Heart left ventricle (tissue), 16 donors: ENCODE results near the gene JUP. TPM values are rescaled to one million over a fixed set of nuclear protein-coding genes. Genes with fewer than 3 reads are reported as not detected.
A peak's percentile ranks its signal among the peaks of the same experiment; 100 is the strongest.

ENCODE experiments used
- ATAC-seq, 4 donors: fragments of 200-7000 bp; cut with Tn5 transposase; one replicate each; pipeline ENCODE4 v1.9.1; 2020 to 2022; ENCODE audit warnings: moderate library complexity in 4 of 4, mild to moderate bottlenecking in 3 of 4, moderate number of reproducible peaks in 1 of 4
- DNase-seq, 5 donors: peaks; one replicate each; pipeline ENCODE4 v3.0.0-alpha.2; 2020
- H3K27ac ChIP-seq, 12 donors: fragments of 200-600 bp; sonication (generic) in 4 of 12; one replicate each; pipeline versions ENCODE4 v1.5.0 to v1.8.0; 2016 to 2022; ENCODE audit warnings: mild to moderate bottlenecking in 2 of 12
- H3K27me3 ChIP-seq, 9 donors: fragments of 200-600 bp; sonication (generic) in 2 of 9; one replicate each; pipeline versions ENCODE4 v1.5.1 to v1.8.0; 2016 to 2022; ENCODE audit warnings: mild to moderate bottlenecking in 3 of 9
- H3K36me3 ChIP-seq, 9 donors: fragments of 200-600 bp; sonication (generic) in 2 of 9; one replicate each; pipeline versions ENCODE4 v1.5.0 to v1.8.0; 2018 to 2022; ENCODE audit warnings: mild to moderate bottlenecking in 2 of 9
- H3K4me1 ChIP-seq, 12 donors: fragments of 200-600 bp; sonication (generic) in 4 of 12; one replicate each; pipeline versions ENCODE4 v1.5.0 to v1.8.0; 2016 to 2022; ENCODE audit warnings: mild to moderate bottlenecking in 3 of 12
- H3K4me3 ChIP-seq, 12 donors: fragments of 200-600 bp; sonication (generic) in 4 of 12; one replicate each; pipeline versions ENCODE4 v1.5.0 to v1.8.0; 2017 to 2022; ENCODE audit warnings: mild to moderate bottlenecking in 9 of 12, moderate library complexity in 4 of 12
- H3K9me3 ChIP-seq, 12 donors: fragments of 200-600 bp; sonication (generic) in 4 of 12; one replicate each; pipeline versions ENCODE4 v1.5.0 to v1.8.0; 2016 to 2022; ENCODE audit warnings: mild to moderate bottlenecking in 1 of 12
- CTCF ChIP-seq, 12 donors: fragments of 200-600 bp; sonication (generic) in 4 of 12; IDR thresholded peaks; one replicate each; pipeline versions ENCODE4 v1.5.0 to v1.8.0; 2018 to 2022; ENCODE audit warnings: antibody characterized with exemption in 12 of 12, mild to moderate bottlenecking in 5 of 12
- POLR2A ChIP-seq, 2 donors: fragments of 450-650 bp; IDR thresholded peaks; one replicate each; pipeline ENCODE4 v1.6.1; 2017; ENCODE audit warnings: antibody characterized with exemption in 2 of 2, mild to moderate bottlenecking in 2 of 2, moderate library complexity in 2 of 2
- WGBS, 4 donors: extraction: QIAGEN DNeasy Blood & Tissue Kit in 2 of 4; methylation state at CpG; one replicate each; pipeline versions ENCODE4 v1.1.5 to v1.1.7; 2013 to 2018; 5-methylcytosine and 5-hydroxymethylcytosine counted together
- intact Hi-C, 10 donors: fragments of 100-400 bp; cut with DNase I; formaldehyde crosslinking; loops; one replicate each; pipeline versions ENCODE4 v1.11.1 to v1.14.2; 2022
- polyA plus RNA-seq, 2 donors: library from polyadenylated mRNA; stranded (reverse); fragments of 200-250 nt; gene quantifications; one replicate each; pipeline ENCODE4 v1.2.3, GENCODE V29; 2013
- total RNA-seq, 9 donors: library from RNA; depleted of rRNA in 2 of 9; stranded (reverse); fragments of >200 nt in 2 of 9; fragmentation: NEBNext Ultra II Directional in 3 of 9; extraction: Animal tissue kit (Norgen Biotek cat#: 25700) in 3 of 9; gene quantifications; one replicate each; pipeline versions ENCODE4 v1.1.0 to v1.2.4, GENCODE V29; 2016 to 2023
- donor health status: ischemic (EF 13 %, LVEDD 7.1; RV severe dilation, severe dysfunction).
- donor health status: healthy with polysubstance abuse.
- donor health status: DM: no; HTN: yes; CAD: no.
- donor health status: DM: no; HTN: no; CAD: no.
- donor health status: ischemic (EF 25% LVEDD 6.9; RV normal size, moderate dysfunction).
- donor health status: ischemic (EF 25% LVEDD 5.7; RV mildly dilated, moderate dysfunction).
- donor health status: healthy.
- donor health status: DM: yes; HTN: yes; CAD: no.
- donor health status: ischemic (EF 35%, LVEDD 5.7; RV mildly dilated, moderate dysfunction).
- donor health status: nonischemic (EF 11% LVEDD 7.7; RV severe dilation, severe dysfunction).
- donor health status: DM: yes; HTN: yes; CAD: no.
- donor health status: PGD.
- donor health status: ischemic (EF 29% LVEDD 5.4; RV normal size, mild dysfunction).
- donor health status: nonischemic (EF 23%, LVEDD 6.1; RV moderate dilation, normal function).

Gene JUP
- total and polyA plus RNA-seq, 11 donors, result 94.6 to 503 (median 159) TPM

DNA sequence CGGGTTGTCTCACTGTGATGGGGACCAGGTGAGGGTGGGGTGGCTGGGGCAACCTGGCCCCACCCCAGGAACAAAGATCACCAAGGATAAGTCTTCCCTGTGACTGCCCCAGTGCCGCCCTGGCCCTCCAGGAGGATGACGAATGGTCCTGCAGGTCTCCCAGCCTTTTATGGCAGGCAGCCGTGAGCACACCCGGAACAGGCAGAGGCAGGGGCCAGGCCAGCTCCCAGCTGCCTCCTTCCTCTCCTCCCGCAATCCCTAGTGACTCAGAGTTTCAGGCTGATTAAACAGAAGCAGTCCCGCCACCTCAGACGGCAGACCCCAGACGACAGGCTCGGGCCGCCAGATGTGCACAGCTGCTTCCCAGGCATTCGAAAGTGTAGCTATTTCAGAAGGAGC is 13.3 kb downstream of the JUP start:
- H3K36me3 ChIP-seq, result peaks cover 0 to 57% (median 41%) of the 10 kb centered on the region in 9 donors
- peak overlapping the region in 2 of 12 donors; percentile 8 for H3K4me3 ChIP-seq
- WGBS, 4 donors, result 14 to 33% (median 20%) methylated on average over 1 to 12 of the region's 12 CpGs
- DNase-seq (peak; percentile 79 to 92 (median 86)), ATAC-seq (peak; percentile 19 to 69 (median 53))
- peaks cover 24 to 72% (median 62%) of the 10 kb centered on the region in 12 donors for H3K4me1 ChIP-seq
- no peaks in the 10 kb centered on the region for H3K27me3 ChIP-seq
- no peaks in the 10 kb centered on the region for H3K9me3 ChIP-seq
- TF ChIP-seq CTCF (IDR thresholded peaks at IDR 0.05), result no peak
- intact Hi-C loops, result loop anchor here in 3 of 10 donors (2.0 to 10.0 kb wide), 3 partner anchors 34 to 78 kb away; no protein-coding TSS in a partner anchor
- H3K27ac ChIP-seq, result peak overlapping the region in 11 of 12 donors; percentile 40 to 97 (median 96)

- 76 to 82% (median 77%) methylated on average over 18 to 19 of the region's 19 CpGs for WGBS, 4 donors
- TF ChIP-seq POLR2A (IDR thresholded peaks at IDR 0.05) (no peak), CTCF (IDR thresholded peaks at IDR 0.05) (no peak)
Measured at GRCh38 chr17:41772586-41773189, 13.8 kb downstream of the JUP start.

DNA sequence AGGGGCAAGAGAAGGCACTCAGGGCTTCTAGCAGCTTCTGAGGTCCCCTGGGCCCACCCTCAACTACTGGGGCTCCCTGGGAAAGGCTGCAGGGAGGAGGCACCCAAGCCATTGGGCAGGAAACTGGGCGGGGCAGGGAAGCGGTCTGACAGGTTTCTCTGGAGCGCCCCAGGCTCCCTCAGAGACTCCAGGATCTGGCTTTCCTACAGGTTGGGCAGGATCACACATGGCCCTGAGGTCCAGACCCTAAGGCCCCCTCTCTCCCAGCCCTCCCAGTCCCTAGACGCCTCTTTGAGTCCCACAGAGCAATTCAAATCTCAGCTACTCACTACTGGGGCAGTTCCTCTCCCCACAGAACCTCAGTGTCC is 14.3 kb downstream of the JUP start:
- DNase-seq, result no peak
- TF ChIP-seq CTCF (IDR thresholded peaks at IDR 0.05) (no peak), POLR2A (IDR thresholded peaks at IDR 0.05) (no peak)
- H3K4me3 ChIP-seq, result no peak overlapping the region
- WGBS, 4 donors, result 74 to 83% (median 79%) methylated on average over 4 of the region's 4 CpGs
- H3K4me1 ChIP-seq, result peaks cover 16 to 62% (median 52%) of the 10 kb centered on the region in 12 donors
- H3K9me3 ChIP-seq, result no peaks in the 10 kb centered on the region
- H3K36me3 ChIP-seq, result peaks cover 0 to 67% (median 51%) of the 10 kb centered on the region in 9 donors
- H3K27ac ChIP-seq, result peak overlapping the region in 8 of 12 donors; percentile 83 to 97 (median 96)
- no peak for ATAC-seq
- intact Hi-C loops, result loop anchor here in 3 of 10 donors (2.0 to 10.0 kb wide), 3 partner anchors 33 to 77 kb away; no protein-coding TSS in a partner anchor
- no peaks in the 10 kb centered on the region for H3K27me3 ChIP-seq

More at GRCh38 chr17:41772586-41773189, 13.8 kb downstream of the JUP start:
- peaks cover 0 to 62% (median 46%) of the 10 kb centered on the region in 9 donors for H3K36me3 ChIP-seq
- intact Hi-C loops, result loop anchor here in 3 of 10 donors (2.0 to 10.0 kb wide), 3 partner anchors 34 to 78 kb away; no protein-coding TSS in a partner anchor
- H3K27ac ChIP-seq, result peak overlapping the region in 11 of 12 donors; percentile 40 to 97 (median 96)
- DNase-seq (no peak), ATAC-seq (no peak)
- no peaks in the 10 kb centered on the region for H3K9me3 ChIP-seq
- H3K27me3 ChIP-seq, result no peaks in the 10 kb centered on the region
- H3K4me1 ChIP-seq, result peaks cover 20 to 67% (median 57%) of the 10 kb centered on the region in 12 donors
- no peak overlapping the region for H3K4me3 ChIP-seq

GRCh38 chr17:41771389-41772206 is 14.9 kb downstream of the JUP start:
- H3K27me3 ChIP-seq, result no peaks in the 10 kb centered on the region
- WGBS, 4 donors, result 68 to 84% (median 83%) methylated on average over 10 to 17 of the region's 17 CpGs
- DNase-seq, result no peak
- H3K27ac ChIP-seq, result peak overlapping the region in 8 of 12 donors; percentile 83 to 97 (median 96)
- H3K4me1 ChIP-seq, result peaks cover 13 to 56% (median 46%) of the 10 kb centered on the region in 12 donors
- intact Hi-C loops, result loop anchor here in 4 of 10 donors (2.0 to 10.0 kb wide), 4 partner anchors 31 to 77 kb away; no protein-coding TSS in a partner anchor
- no peak for ATAC-seq
- H3K4me3 ChIP-seq, result no peak overlapping the region
- peaks cover 0 to 73% (median 57%) of the 10 kb centered on the region in 9 donors for H3K36me3 ChIP-seq
- H3K9me3 ChIP-seq, result no peaks in the 10 kb centered on the region
- no peak for TF ChIP-seq POLR2A (IDR thresholded peaks at IDR 0.05)
- TF ChIP-seq CTCF (IDR thresholded peaks at IDR 0.05), result no peak
